Mesothelial cell of epicardium (in vitro differentiated cells): Measurements from ENCODE around the gene SLC9A9. TPM values are rescaled to one million over a fixed set of nuclear protein-coding genes. Genes with fewer than 3 reads are reported as not detected.

Experiments used
- DNase-seq, 2 experiments: peaks; one replicate each; pipeline ENCODE4 v3.0.0; 2021; ENCODE audit warnings: low spot score in 2 of 2; ENCODE audit not compliant: unreplicated experiment in 2 of 2
- H3K27ac Mint-ChIP-seq: 2 replicates; pipeline ENCODE4 v1.8.0; 2021; ENCODE audit warnings: mixed read lengths
- H3K27me3 Mint-ChIP-seq: 2 replicates; pipeline ENCODE4 v1.8.0; 2021; ENCODE audit warnings: low read depth, mixed read lengths
- H3K36me3 Mint-ChIP-seq: 2 replicates; pipeline ENCODE4 v1.8.0; 2021; ENCODE audit warnings: mixed read lengths
- H3K4me1 Mint-ChIP-seq: 2 replicates; pipeline ENCODE4 v1.8.0; 2021; ENCODE audit warnings: mixed read lengths
- H3K4me3 Mint-ChIP-seq: 2 replicates; pipeline ENCODE4 v1.8.0; 2021; ENCODE audit warnings: mild to moderate bottlenecking, moderate library complexity, mixed read lengths
- H3K9me3 Mint-ChIP-seq: 2 replicates; pipeline ENCODE4 v1.8.0; 2021; ENCODE audit warnings: mixed read lengths
- CTCF ChIP-seq: fragments of 200-600 bp; sonication (generic); IDR thresholded peaks from one replicate; pipeline ENCODE4 v1.5.0; 2021; ENCODE audit warnings: antibody characterized with exemption; ENCODE audit not compliant: unreplicated experiment
- total RNA-seq: library from RNA; stranded (reverse); gene quantifications from 3 replicates; pipeline ENCODE4 v1.2.1, GENCODE V29; 2021

Gene SLC9A9
- total RNA-seq, 1 donor from 2014 or later: 2.7 TPM

- no peak for DNase-seq
- Mint-ChIP-seq H3K36me3 (no peaks in the 10 kb centered on the region), H3K4me3 (no peak overlapping the region), H3K27me3 (no peaks in the 10 kb centered on the region), H3K27ac (no peak overlapping the region), H3K4me1 (peaks cover 3% of the 10 kb centered on the region), H3K9me3 (no peaks in the 10 kb centered on the region)
- TF ChIP-seq CTCF: no peak
These were observed 95.3 kb downstream of the SLC9A9 start for GRCh38 chr3:143753006-143753405.

- TF ChIP-seq CTCF: no peak
- no peak overlapping the region for H3K27ac Mint-ChIP-seq
- no peaks in the 10 kb centered on the region for H3K27me3 Mint-ChIP-seq
- no peak overlapping the region for H3K4me3 Mint-ChIP-seq
- H3K9me3 Mint-ChIP-seq: no peaks in the 10 kb centered on the region
- H3K36me3 Mint-ChIP-seq: no peaks in the 10 kb centered on the region
- DNase-seq: no peak
- H3K4me1 Mint-ChIP-seq: peaks cover 3% of the 10 kb centered on the region
These were observed 96.6 kb downstream of the SLC9A9 start for GRCh38 chr3:143751643-143752178.

GRCh38 chr3:143750841-143751240 is 97.4 kb downstream of the SLC9A9 start:
- Mint-ChIP-seq H3K36me3 (no peaks in the 10 kb centered on the region), H3K9me3 (no peaks in the 10 kb centered on the region), H3K27ac (no peak overlapping the region), H3K4me3 (no peak overlapping the region), H3K4me1 (peaks cover 3% of the 10 kb centered on the region), H3K27me3 (no peaks in the 10 kb centered on the region)
- DNase-seq: no peak
- no peak for TF ChIP-seq CTCF

GRCh38 chr3:143749926-143750325 is 98.3 kb downstream of the SLC9A9 start:
- Mint-ChIP-seq H3K27ac (no peak overlapping the region), H3K4me1 (peaks cover 3% of the 10 kb centered on the region), H3K4me3 (no peak overlapping the region), H3K27me3 (no peaks in the 10 kb centered on the region), H3K9me3 (no peaks in the 10 kb centered on the region), H3K36me3 (no peaks in the 10 kb centered on the region)
- no peak for TF ChIP-seq CTCF
- DNase-seq: no peak

GRCh38 chr3:143737065-143737464 is 111.2 kb downstream of the SLC9A9 start:
- H3K27me3 Mint-ChIP-seq: no peaks in the 10 kb centered on the region

More at GRCh38 chr3:143737065-143737464, 111.2 kb downstream of the SLC9A9 start:
- Mint-ChIP-seq H3K9me3 (peaks cover 21% of the 10 kb centered on the region), H3K27ac (no peak overlapping the region), H3K36me3 (no peaks in the 10 kb centered on the region), H3K4me1 (no peaks in the 10 kb centered on the region), H3K4me3 (no peak overlapping the region)
- no peak for TF ChIP-seq CTCF
- DNase-seq: no peak
